GM23338 (cell line): ENCODE measurements around the gene PYDC2.

ENCODE experiments used
- CTCF ChIP-seq, 2 experiments: fragments of 200-600 bp in 1 of 2; sonication (generic) in 1 of 2; conservative IDR thresholded peaks; 2 replicates each; pipeline versions ENCODE4 v1.5.1 to v1.6.1; 2016 to 2017; ENCODE audit warnings: antibody characterized with exemption in 2 of 2, low read depth in 2 of 2, mild to moderate bottlenecking in 2 of 2, moderate library complexity in 1 of 2
- EZH2 ChIP-seq: fragments of 200-600 bp; sonication (generic); IDR thresholded peaks from one replicate; pipeline ENCODE4 v1.8.0; 2017; ENCODE audit warnings: antibody characterized with exemption, mild to moderate bottlenecking, low read depth; ENCODE audit not compliant: unreplicated experiment
- EZH2phosphoT487 ChIP-seq: fragments of 200-600 bp; sonication (generic); IDR thresholded peaks from one replicate; pipeline ENCODE4 v1.8.1; 2018; ENCODE audit warnings: antibody characterized with exemption; ENCODE audit not compliant: unreplicated experiment
- STAT1 ChIP-seq: IDR thresholded peaks from one replicate; pipeline ENCODE4 v1.6.1; 2016; ENCODE audit warnings: antibody characterized with exemption; ENCODE audit not compliant: unreplicated experiment

GRCh38 chr3:191470080-191470479, 9.1 kb downstream of the PYDC2 start:
- TF ChIP-seq EZH2 (no peak), CTCF (conservative IDR thresholded peaks at IDR 0.05; ENCODE audit: low read depth in 2 of 2) (no peak), STAT1 (no peak), EZH2phosphoT487 (no peak)
